ENCODE results near the gene LIPT2.

GRCh38 chr11:74471037-74471436 is 22.5 kb downstream of the LIPT2 start:
- no peak for TF ChIP-seq CTCF (conservative IDR thresholded peaks at IDR 0.05; ENCODE audit: low read depth, low read length)
- no peak for TF ChIP-seq EZH2 (IDR thresholded peaks at IDR 0.05; ENCODE audit: borderline replicate concordance, low read depth, low read length, poor library complexity, severe bottlenecking)
